Measurements from ENCODE around the gene FTCD.
"Not testable (repeated sequence)": the region's sequence is repeated elsewhere in the genome, so short reads cannot be mapped to it uniquely, and the experiment has no call there.

The FTCD gene, protein sequence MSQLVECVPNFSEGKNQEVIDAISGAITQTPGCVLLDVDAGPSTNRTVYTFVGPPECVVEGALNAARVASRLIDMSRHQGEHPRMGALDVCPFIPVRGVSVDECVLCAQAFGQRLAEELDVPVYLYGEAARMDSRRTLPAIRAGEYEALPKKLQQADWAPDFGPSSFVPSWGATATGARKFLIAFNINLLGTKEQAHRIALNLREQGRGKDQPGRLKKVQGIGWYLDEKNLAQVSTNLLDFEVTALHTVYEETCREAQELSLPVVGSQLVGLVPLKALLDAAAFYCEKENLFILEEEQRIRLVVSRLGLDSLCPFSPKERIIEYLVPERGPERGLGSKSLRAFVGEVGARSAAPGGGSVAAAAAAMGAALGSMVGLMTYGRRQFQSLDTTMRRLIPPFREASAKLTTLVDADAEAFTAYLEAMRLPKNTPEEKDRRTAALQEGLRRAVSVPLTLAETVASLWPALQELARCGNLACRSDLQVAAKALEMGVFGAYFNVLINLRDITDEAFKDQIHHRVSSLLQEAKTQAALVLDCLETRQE

DNA sequence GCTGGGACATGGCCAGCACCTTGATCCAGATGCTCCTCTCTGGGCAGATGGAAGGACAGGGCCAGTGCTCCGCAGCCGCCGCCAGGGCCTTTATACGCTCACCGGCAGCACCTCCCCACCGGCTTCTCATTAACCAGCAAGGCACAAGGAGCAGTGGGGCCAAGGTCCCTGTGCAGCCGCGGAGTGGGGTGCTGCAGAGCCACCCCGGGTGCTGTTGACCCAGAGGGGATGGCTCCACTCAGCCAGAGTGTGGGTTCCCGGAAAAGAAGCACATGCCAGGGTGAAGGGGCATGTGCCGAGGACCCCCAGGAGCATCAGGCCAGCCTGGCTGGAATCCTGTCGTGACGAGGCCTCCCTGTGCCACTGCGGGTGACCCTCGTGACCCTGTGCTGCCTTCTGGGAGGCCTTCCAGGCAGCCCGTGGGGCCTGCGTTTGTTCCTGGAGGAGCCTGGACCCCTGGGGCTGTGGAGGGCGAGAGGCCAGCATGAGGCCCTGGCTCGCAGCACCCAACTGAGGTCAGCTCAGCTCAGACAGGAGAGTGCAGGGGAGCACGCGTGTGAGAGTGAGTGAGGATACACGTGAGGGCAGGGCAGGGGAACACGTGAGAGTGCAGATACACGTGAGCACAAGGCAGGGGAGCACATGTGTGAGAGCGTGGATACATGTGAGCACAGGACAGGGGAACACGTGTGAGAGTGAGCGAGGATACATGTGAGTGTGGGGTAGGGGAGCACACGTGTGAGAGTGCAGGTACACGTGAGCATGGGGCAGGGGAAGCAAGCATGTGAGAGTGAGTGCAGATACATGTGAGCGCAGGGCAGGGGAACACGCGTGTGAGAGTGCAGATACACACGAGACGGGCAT lies at the start of gene FTCD:
Gene FTCD (minus strand): TSS at position 66 of the 864 bp plus-strand sequence. CDS start 56 bp downstream, at position 10.
- no peaks in the 10 kb centered on the region for H3K27me3 ChIP-seq (ENCODE audit: insufficient read depth, low read length)
- H3K4me3 ChIP-seq (ENCODE audit: low read length) = no peak within 1 kb of the TSS
- H3K4me1 ChIP-seq (ENCODE audit: insufficient read depth, low read length) = peaks cover 5% of the 10 kb centered on the region; the same call in 1 of the 2 replicates
- H3K27ac ChIP-seq (ENCODE audit: low read length) = no peak within 1 kb of the TSS
- H3K36me3 ChIP-seq (ENCODE audit: insufficient read depth, low read depth, low read length) = 0 out of 2 replicates have a peak, but pooled peaks cover 3% of the 10 kb centered on the region
- H3K9ac ChIP-seq (ENCODE audit: low read depth, low read length) = no peak within 1 kb of the TSS
- no peaks in the 10 kb centered on the region for H3K9me3 ChIP-seq (ENCODE audit: insufficient read depth, low read depth, low read length)

DNA sequence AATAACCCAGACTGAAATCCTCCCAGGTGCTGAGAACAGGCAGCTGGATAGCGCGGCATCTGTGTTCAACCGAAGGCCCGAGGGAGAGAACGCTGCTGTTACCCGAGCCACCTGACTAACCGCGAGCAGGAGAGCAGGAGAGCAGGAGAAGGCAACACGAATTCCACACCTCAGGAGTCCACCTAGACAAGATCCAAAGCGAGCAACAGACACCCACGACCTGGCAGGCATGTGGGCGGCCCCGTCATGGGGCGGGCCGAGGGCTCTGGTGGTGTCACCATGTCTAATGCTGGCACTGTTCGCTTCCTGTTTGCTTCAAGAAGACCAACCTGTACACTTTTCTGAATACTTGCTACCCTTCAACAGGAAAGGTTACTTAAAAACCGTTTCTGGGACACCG lies 49.8 kb upstream of the FTCD start:
- H3K9ac ChIP-seq (ENCODE audit: low read depth, low read length) = no peak overlapping the region
- no peak overlapping the region for H3K4me3 ChIP-seq (ENCODE audit: low read length)
- H3K36me3 ChIP-seq (ENCODE audit: insufficient read depth, low read depth, low read length) = peaks cover 80% of the 10 kb centered on the region
- no peak overlapping the region for H3K27ac ChIP-seq (ENCODE audit: low read length)
- H3K9me3 ChIP-seq (ENCODE audit: insufficient read depth, low read depth, low read length) = no peaks in the 10 kb centered on the region
- no peaks in the 10 kb centered on the region for H3K4me1 ChIP-seq (ENCODE audit: insufficient read depth, low read length)
- H3K27me3 ChIP-seq (ENCODE audit: insufficient read depth, low read length) = no peaks in the 10 kb centered on the region

DNA sequence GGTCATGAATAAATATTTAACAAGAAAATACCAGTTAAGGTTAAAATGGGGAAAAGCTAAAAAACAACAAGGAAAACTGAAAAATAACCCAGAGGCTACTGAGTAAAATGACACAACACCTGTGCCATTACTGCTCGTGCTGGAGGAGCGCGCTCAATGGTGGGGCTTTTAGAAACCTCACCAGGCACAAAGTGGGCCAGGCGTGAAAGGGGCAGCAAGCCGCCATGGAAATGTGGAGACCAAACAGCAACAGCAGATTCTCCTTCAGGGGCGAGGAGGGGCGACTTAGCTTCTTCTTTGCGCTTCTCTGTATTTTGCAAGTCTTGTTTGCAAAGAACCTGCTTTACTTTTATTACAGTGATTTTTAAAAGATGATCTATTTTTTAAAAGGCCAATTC lies 47.8 kb upstream of the FTCD start:
- no peak overlapping the region for H3K27ac ChIP-seq (ENCODE audit: low read length)
- H3K36me3 ChIP-seq (ENCODE audit: insufficient read depth, low read depth, low read length) = peaks cover 88% of the 10 kb centered on the region

DNA sequence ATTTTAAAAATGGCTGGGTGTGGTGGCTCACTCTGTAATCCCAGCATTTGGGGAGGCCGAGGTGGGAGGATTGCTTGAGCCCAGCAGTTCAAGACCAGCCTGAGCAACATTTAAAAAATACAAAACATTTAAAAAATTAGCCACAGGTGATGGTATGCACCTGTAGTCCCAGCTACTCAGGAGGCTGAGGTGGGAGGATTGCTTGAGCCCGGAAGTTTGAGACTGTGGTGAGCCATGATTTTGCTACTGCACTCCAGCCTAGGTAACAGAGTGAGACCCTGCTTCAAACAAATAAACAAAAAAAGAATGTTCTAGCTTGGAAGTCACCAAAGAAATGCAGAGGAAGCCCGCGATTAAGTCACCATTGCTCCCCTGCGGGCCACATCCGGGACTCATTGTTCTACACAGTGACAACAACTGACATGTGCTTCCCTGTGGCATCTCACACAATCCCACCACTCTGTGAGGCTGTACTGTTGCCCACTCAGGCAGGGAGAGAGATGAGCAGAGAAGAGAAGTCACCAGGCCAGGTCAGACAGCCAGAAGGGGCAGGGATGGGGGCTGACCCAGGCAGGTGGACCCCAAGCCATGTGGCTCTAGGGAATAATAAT lies 47.3 kb upstream of the FTCD start:
- H3K9me3 ChIP-seq (ENCODE audit: insufficient read depth, low read depth, low read length) = no peaks in the 10 kb centered on the region
- no peak overlapping the region for H3K27ac ChIP-seq (ENCODE audit: low read length)
- H3K36me3 ChIP-seq (ENCODE audit: insufficient read depth, low read depth, low read length) = peaks cover 88% of the 10 kb centered on the region
- H3K4me1 ChIP-seq (ENCODE audit: insufficient read depth, low read length) = no peaks in the 10 kb centered on the region
- no peaks in the 10 kb centered on the region for H3K27me3 ChIP-seq (ENCODE audit: insufficient read depth, low read length)
- H3K4me3 ChIP-seq (ENCODE audit: low read length) = no peak overlapping the region
- H3K9ac ChIP-seq (ENCODE audit: low read depth, low read length) = peak overlapping the region; percentile 50; the same call in 1 of the 2 replicates

More for the DNA sequence above, 47.8 kb upstream of the FTCD start:
- 0 out of 2 replicates have a peak overlapping the region, but pooled peaks have one; percentile 50 for H3K9ac ChIP-seq (ENCODE audit: low read depth, low read length)
- H3K27me3 ChIP-seq (ENCODE audit: insufficient read depth, low read length) = no peaks in the 10 kb centered on the region
- no peaks in the 10 kb centered on the region for H3K9me3 ChIP-seq (ENCODE audit: insufficient read depth, low read depth, low read length)
- H3K4me3 ChIP-seq (ENCODE audit: low read length) = no peak overlapping the region
- H3K4me1 ChIP-seq (ENCODE audit: insufficient read depth, low read length) = no peaks in the 10 kb centered on the region

DNA sequence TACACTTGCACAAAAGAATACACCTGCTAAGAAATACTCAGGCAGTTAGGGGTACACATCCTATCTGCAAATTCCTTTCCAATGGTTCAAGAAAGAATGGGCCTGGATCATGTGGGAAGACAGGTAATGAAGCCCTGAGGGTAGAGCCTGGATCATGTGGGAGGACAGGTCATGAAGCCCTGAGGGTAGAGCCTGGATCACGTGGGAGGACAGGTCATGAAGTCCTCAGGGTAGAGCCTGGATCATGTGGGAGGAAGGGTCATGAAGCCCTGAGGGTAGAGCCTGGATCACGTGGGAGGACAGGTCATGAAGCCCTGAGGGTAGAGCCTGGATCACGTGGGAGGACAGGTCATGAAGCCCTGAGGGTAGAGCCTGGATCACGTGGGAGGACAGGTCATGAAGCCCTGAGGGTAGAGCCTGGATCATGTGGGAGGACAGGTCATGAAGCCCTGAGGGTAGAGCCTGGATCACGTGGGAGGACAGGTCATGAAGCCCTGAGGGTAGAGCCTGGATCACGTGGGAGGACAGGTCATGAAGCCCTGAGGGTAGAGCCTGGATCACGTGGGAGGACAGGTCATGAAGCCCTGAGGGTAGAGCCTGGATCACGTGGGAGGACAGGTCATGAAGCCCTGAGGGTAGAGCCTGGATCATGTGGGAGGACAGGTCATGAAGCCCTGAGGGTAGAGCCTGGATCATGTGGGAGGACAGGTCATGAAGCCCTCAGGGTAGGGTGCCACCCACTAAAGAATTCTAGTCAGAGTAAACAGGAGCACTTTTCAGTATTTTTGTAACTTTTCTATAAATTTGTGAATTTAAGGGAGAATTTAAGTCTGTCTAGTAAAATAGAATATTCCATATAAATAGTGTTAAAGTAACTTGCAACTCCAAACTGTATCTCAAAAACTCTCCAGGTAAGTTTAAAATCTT lies 45.8 kb upstream of the FTCD start:
- H3K4me3 ChIP-seq (ENCODE audit: low read length); H3K27me3 ChIP-seq (ENCODE audit: insufficient read depth, low read length); H3K4me1 ChIP-seq (ENCODE audit: insufficient read depth, low read length); H3K9me3 ChIP-seq (ENCODE audit: insufficient read depth, low read depth, low read length); H3K27ac ChIP-seq (ENCODE audit: low read length); H3K9ac ChIP-seq (ENCODE audit: low read depth, low read length): not testable (repeated sequence)
- peaks cover 89% of the 10 kb centered on the region for H3K36me3 ChIP-seq (ENCODE audit: insufficient read depth, low read depth, low read length)

DNA sequence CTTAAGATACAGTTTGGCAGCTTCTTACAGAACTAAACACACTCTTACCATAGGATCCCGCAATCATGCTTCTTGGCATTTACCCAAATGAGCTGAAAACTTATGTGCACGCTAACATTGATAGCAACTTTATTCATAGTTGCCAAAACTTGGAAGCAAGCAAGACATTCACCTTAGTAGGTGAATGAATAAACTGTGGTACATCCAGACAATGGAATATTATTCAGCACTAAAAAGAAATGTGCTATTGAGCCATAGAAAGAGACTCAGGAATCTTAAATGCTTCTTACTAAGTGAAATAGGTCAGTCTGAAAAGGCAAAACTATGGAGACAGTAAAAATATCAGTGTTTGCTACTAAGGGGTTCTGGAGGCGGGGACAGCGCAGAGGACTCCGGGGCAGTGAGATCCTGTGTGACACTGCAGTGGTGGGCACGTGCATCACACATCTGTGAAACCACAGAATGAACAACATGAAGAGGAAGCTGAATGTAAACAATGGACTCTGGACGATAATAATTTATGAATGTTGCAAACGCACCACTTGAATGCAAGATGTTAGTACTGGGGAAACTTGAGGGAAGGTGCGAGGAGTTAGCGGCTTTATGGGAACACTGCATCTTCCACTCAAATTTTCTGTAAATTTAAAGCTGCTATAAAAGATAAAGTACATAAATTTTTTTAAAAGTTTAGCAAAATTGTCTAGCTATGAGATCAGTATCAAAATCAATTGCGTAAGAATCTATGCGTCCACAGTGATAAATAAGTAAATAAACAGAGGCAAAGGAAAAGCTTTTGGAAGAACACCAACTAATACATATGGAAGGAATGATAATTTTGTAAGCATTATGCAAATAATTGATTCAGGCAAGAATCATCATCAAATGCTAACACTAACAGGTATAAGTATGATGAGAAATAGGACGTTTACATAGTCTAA lies 44.3 kb upstream of the FTCD start:
- H3K27ac ChIP-seq (ENCODE audit: low read length) = no peak overlapping the region
- H3K4me3 ChIP-seq (ENCODE audit: low read length) = no peak overlapping the region
- H3K4me1 ChIP-seq (ENCODE audit: insufficient read depth, low read length) = no peaks in the 10 kb centered on the region
- no peaks in the 10 kb centered on the region for H3K27me3 ChIP-seq (ENCODE audit: insufficient read depth, low read length)
- no peaks in the 10 kb centered on the region for H3K9me3 ChIP-seq (ENCODE audit: insufficient read depth, low read depth, low read length)
- H3K36me3 ChIP-seq (ENCODE audit: insufficient read depth, low read depth, low read length) = peaks cover 89% of the 10 kb centered on the region
- H3K9ac ChIP-seq (ENCODE audit: low read depth, low read length) = no peak overlapping the region

DNA sequence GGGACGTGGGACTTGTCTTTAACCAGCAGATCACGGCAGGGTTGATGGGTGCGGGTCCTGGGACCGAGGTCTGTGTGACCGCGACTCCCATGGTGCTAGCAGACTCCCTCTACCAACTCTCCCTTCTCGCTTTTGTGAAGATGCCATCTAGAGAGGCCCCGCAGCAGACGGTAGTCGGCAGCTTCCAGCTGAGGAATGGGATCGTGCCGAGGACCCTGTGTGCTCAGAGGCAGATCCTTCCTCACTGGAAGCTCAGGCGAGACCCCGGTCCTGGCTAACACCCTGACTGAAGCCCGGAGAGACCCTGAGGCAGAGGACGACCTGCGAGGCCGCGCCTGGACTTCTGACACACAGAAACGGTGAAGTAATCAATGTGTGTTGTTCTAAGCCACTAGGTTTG lies 41.4 kb upstream of the FTCD start:
- Histone ChIP-seq H3K27ac (ENCODE audit: low read length) (no peak overlapping the region), H3K9me3 (ENCODE audit: insufficient read depth, low read depth, low read length) (no peaks in the 10 kb centered on the region), H3K36me3 (ENCODE audit: insufficient read depth, low read depth, low read length) (peaks cover 94% of the 10 kb centered on the region), H3K9ac (ENCODE audit: low read depth, low read length) (no peak overlapping the region), H3K4me3 (ENCODE audit: low read length) (no peak overlapping the region), H3K27me3 (ENCODE audit: insufficient read depth, low read length) (no peaks in the 10 kb centered on the region), H3K4me1 (ENCODE audit: insufficient read depth, low read length) (no peaks in the 10 kb centered on the region)

DNA sequence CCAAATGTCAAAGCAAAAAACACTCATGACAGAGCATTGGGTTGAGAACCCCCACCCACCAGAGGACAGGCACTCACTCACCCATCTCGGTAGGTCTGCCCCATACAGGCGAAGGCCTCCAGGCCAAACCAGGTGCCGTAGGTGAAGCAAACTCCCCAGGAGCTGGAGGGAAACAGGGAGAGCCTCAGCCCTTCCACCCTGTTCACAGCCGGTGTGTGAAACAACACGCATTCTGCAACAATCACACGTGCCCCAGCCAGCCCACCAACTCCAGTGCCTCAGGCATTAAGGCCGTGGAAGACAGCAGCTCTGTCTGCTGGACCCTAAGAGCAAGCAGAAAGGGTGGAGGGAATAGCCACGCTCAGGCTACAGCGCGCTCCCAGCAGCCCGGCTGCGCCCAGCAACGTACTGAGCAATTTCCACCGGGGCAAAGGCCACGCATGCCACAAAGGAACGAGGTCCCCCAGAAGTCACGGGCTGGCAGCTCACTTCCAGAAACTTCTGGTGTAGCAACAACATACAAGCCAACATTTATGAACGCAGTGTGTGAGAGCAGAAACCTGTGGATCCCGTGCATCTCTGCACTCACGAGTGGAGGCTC lies 40.3 kb upstream of the FTCD start:
- Histone ChIP-seq H3K36me3 (ENCODE audit: insufficient read depth, low read depth, low read length) (peaks cover 95% of the 10 kb centered on the region), H3K9ac (ENCODE audit: low read depth, low read length) (no peak overlapping the region), H3K4me3 (ENCODE audit: low read length) (no peak overlapping the region), H3K4me1 (ENCODE audit: insufficient read depth, low read length) (no peaks in the 10 kb centered on the region), H3K27ac (ENCODE audit: low read length) (no peak overlapping the region), H3K9me3 (ENCODE audit: insufficient read depth, low read depth, low read length) (no peaks in the 10 kb centered on the region), H3K27me3 (ENCODE audit: insufficient read depth, low read length) (no peaks in the 10 kb centered on the region)

DNA sequence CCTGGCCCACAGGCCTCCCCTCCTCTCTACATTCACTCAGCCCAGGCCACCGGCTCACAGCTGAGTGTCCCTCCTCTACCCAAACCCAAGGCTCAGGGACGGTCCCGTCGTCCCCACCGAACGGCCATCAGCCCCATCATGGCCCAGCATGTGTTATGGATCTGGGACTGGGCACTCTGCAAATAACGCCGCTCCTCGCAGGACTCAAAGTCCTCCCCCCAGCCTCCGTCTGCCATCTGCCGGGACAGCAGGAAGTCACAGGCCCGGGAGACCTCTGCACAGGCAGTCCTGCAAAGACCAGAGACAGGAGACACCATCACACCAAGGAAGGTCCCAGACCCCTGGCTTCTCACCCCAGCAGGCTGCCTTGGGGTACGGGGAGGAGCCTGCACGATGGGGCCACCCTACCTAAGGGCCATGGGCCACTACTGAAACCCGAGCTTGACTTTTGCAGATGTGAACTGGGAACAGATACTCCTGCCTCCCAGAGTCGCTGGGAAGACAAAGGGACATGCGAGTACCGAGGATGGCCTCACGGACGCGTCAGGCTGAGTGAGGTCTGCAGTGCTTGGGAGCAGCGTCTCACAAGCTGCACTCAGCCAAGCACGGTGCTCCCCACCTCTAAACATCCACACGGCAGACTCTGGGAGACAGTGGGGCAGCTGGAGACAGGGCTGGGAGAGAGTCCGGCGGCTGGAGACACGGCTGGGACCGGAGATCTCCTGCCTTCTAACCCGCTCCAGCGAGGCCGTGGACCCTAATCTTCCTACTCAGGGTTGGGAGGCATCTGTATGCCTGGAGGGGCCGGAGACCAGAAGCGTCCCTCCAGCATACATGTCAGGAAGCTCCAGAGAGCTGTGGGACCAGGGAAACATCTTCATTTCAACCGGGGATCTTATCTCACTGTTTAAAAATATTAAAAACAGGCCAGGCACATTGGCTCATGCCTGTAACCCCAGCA lies 39.3 kb upstream of the FTCD start:
- Histone ChIP-seq H3K27ac (ENCODE audit: low read length) (no peak overlapping the region), H3K27me3 (ENCODE audit: insufficient read depth, low read length) (no peaks in the 10 kb centered on the region), H3K9ac (ENCODE audit: low read depth, low read length) (no peak overlapping the region), H3K9me3 (ENCODE audit: insufficient read depth, low read depth, low read length) (no peaks in the 10 kb centered on the region), H3K36me3 (ENCODE audit: insufficient read depth, low read depth, low read length) (peaks cover 84% of the 10 kb centered on the region), H3K4me3 (ENCODE audit: low read length) (no peak overlapping the region), H3K4me1 (ENCODE audit: insufficient read depth, low read length) (no peaks in the 10 kb centered on the region)
